Hindlimb muscle (tissue), 1 donor: ENCODE data around the gene TMEM191C. TPM values are rescaled to one million over a fixed set of nuclear protein-coding genes. Genes with fewer than 3 reads are reported as not detected.
"Not testable (repeated sequence)": the region's sequence is repeated elsewhere in the genome, so short reads cannot be mapped to it uniquely, and the experiment has no call there.

Experiments used
- DNase-seq: peaks from one replicate; pipeline ENCODE4 v3.0.0-alpha.2; 2013
- polyA plus RNA-seq: library from polyadenylated mRNA; unstranded; fragments of 120-200 nt; gene quantifications from one replicate; pipeline ENCODE4 v1.2.1, GENCODE V29; 2013; ENCODE audit not compliant: insufficient read length

Gene TMEM191C
- 0.59 TPM for polyA plus RNA-seq

DNA sequence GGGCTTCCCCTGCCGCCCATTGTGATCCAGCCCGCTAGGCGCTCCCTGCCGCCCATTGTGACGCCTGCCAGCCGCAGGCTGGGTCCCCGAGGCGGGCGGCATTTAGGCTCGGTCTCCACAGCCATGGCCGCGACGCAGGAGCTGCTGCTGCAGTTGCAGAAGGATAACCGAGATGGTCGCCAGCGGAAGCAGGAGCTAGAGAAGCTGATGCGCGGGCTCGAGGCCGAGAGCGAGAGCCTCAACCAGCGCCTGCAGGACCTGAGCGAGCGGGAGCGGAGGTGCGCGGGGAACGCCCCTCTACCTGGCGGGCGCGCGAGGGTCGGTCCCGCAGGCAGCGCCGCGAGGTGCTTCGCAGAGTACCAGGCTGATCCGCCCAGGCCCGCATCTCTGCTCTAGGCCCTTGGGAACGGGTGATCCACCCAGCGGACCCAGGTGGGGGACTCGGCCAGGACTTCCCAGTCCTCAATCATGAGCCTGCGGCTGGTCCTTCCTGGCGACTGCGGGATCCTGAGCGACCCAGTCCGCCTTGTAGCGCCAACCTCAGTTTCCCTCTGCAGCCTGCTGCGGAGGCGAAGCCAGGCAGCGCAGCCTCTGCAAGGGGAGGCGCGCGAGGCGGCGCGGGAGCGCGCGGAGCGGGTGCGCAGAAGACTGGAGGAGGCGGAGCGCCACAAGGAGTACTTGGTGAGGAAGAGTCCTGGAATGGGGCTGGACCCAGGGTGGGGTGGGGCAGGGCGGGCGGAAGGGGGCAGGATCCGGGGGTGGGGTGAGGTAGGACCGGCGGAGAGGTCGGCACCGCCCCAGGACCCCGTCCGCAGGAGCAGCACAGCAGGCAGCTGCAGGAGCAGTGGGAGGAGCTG lies at the start of gene TMEM191C:
Gene TMEM191C (plus strand): TSS at position 51 of the 857 bp plus-strand sequence. CDS start 73 bp downstream, at position 124.
- DNase-seq = not testable (repeated sequence)

DNA sequence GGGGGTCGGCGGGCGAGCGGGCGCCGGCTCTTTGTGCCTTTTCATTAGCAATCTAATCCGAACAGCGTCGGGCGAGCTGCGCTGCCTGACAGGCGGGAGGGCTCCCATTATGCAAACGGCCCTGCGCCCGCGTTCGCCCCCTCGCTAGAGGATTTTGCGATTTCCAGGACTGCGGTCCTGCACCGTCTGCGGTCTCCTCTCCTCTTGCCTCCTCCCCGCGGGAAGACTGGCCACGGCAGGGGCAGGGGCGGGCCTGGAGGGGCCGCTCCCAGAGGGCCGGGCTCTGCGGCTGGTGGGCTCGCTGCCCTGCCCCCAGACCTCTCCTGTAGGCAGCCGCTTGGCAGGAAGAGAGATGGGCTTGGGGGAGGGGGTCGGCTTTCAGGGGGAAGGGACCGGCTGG lies 49.3 kb upstream of the TMEM191C start:
- not testable (repeated sequence) for DNase-seq

DNA sequence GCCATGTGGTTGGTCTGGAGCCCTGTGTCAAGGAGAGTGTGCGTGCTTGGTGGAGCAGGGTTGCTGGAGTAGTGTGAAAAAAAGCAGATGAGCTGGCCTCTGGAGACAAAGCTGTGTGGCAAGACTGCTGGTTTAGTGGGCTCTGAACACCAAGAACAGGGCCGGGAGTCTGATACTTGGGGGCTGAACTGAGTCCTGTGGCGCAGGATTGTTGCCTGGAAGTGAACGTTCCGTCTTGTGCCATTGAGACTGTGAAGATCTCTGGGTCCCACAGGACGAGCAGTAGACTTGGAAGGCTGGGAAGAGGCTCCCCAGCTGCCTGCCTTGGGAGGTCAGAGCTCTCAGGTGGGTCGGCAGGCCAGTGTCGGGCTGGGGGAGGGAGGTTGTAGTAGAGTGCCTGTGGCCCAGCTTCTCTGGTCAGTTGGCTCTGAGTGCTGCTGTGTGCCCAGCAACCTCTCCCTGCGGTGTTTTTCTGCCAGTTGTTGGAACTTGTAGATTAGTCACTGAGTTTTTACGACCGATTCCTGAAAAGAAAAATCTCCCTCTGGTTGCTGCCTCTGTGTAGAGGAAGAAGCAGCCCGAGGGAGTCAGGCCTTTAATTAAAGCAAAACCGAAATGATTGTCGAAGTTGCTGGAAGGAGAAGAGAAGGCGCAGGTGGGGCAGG lies 48.1 kb upstream of the TMEM191C start:
- not testable (repeated sequence) for DNase-seq

DNA sequence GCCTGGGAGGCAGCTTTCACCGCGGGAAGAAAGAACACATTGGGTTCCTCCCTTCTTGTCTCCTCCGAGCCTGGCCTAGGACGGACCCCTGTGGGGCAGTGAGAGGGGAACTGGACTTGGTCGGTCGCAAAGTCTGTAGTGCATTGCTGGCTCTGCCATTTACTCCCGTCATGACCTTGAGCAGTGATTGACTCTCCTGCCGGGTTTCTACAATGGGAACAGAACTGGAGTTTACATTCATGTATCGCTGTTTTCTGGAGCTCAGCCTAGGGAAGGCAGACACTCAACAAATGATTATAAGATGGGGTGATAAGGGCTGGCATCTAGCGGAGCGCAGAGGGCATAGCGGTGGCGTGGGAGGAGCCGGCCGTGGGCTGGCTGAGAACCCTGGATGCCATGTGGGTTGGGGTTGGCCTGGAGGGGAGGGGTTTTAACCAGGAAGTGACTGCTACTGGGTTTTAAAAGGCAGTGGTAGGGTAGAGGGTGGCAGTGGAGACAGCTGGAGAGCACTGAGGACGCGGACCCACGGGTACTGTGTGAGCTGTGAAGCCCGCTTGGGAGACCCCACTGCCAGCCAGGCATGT lies 46.9 kb upstream of the TMEM191C start:
- DNase-seq = not testable (repeated sequence)

DNA sequence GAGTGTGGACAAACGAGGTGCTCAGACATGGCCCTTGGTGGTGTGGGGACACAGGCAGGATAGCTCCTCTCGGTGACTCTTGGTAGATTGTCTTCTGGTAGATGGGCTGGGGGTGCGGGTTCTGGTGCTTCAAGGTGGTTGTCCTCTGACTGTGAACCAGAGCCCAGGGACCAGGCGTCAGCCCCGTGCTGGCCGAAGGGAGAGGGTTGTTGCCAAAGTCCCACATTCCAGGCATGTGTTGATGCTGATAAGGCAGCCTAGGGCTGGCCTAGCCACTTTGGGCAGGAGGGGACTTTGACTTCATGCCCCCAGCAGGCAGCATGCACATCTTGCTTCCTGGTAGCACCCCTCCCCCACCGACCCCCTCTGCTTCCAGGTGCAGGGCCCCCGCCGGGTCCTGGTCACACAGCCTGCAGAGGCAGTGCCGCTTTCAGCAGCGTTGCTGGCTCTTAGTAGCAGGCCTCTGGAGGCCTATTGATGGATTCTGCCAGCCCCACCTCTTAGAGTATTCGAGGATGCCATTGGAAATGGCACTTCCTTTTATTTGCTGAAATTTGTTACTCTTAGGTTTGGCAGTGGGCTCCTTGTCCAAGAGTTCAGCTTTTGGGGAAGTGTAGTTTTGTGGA lies 43.0 kb upstream of the TMEM191C start:
- not testable (repeated sequence) for DNase-seq

DNA sequence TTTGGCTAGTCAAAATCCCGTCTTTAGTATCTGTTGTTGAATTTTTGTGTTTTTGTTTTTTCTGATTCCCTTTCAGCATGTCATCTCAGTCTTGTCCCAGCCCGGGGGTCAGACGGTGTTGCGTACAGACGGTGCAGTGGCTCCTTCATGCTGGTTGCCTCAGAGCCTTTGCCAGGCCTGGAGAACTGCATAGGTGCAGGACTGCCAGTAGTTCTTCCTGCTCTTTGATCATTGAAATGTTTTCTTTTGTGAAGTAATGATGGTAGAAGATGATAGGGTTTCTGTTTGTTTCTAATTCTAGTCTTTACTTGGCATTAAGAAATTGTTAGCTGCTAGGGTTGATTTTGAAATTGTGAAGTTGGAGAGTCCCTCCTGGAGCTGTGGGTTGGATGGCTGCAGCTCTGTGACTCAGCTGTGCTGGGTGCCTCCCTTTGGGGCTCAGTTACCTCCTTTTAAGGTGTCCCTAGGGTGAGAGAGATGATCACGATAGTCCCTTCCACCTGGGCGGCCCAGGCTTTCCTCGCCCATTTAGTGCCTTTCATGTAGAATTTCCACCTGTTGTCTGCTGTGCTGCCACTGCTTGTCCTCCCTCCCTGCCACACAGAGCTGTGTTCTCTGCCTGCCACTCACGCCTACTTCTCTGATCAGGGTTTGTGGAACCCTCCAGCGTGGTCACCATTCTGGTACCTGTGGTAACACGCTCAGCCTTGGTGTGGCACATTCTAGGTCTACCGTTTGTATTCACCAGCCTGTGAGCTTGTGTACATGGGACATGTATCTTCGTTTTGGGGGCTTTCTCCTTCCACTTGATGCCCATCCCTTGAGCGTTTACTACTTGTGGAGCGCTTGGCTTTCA lies 32.6 kb upstream of the TMEM191C start:
- not testable (repeated sequence) for DNase-seq

DNA sequence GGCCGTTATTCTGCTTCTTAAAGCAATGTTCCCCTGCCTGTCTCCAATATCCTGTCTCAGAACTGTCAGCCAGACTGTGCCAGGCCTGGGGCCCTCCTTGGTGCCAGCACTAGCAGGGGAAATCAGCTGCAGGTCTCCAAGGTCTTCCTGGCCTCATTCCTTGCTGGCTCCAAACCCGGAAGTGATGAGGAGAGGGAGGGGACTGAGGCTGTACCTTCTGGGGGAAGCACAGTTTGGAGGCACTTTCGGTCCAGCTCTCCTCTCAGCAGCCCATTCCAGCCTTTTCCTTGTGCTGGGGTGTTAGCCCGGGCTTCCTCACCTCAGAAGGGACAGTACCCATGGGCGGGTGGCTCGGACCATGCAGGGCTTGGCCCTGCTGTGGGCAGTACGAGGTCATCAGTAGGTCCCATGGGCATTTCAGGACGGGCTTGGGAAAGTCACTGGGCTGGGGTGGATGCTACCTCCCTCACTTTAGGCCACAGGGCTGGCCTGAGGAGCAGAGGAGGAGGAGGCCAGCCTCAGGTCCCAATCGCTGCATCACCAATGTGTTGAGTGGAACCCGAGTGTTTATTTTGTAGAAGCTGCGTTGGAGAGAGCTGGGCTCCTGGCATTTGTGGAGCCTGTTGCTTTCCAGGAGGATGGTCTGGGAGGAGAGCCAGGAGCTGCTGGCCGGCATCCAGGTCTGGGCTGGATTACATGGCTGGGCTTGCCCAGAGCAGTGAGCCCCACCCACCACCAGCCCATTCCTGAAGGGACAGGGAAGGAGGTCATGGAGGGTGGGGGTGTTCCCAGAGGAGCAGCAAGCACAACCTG lies 31.0 kb upstream of the TMEM191C start:
- DNase-seq = not testable (repeated sequence)

DNA sequence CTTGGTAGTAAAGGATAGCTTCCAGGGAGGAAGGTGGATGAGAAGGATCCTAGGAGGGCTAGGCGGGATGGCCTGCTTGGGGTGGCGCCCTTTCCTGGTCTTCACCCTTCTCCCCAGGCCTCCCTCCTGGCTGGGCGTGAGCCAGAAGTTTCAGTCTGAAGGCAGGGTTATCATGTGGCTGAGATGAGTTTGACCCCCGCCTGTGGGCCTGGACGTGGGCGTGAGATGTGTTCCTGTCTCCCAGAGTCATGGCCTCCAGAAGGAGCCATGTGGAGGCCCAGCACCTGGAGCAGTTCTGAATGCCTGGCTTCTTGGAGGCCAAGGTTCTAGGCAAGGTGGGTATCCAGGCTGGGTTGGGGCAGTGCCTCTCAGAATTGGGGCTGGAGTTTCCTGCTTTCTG lies 29.2 kb upstream of the TMEM191C start:
- not testable (repeated sequence) for DNase-seq

DNA sequence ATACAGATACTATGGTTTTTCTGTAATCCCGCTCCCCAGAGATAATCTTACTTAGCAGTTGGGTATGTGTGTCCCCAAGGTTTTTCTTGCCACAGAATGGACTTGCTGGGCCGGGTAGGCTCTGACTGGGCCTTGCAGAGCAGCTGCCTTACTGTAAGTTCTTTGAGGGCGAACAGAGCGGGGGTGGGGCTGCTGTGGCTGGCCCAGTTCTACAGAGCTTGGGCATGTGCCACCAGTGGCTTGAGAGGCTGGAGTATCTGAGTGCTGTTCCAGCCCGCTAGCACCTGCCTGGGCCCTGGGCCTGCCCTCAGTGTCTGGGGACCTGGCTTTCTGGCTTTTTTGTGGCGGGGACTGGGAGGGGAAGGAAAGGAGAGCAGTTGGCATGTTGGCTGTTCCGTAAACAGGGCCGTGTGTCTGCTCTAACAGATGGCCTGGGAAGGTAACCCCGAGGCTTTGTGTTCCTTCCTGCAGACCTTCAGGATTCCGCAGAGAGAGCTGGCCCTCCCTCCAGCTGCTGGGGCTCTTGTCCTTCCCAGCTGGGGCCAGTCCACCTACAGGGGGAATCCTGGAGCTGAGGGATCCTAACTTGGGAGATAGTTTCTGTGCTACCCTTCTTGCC lies 27.1 kb upstream of the TMEM191C start:
- DNase-seq = not testable (repeated sequence)

DNA sequence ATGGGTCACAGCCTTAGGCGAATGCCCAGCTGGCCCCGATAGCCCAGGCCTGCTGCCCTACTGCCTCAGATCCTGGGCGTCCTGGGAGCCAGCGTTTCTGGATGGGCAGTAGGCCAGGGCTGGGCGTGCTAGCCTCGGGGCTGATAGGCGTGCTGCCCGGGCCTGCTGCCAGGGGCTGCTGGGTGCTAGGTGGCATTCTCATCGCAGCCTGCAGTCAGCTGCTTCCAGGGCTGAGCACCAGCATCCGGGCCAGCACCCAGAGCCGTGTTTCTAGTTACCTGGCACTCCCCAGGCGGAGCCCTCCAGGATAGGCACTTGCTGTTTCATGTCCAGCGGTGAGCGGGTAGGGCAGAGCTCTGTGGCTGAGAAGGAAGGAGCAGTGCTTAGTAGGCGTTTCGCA lies 26.5 kb upstream of the TMEM191C start:
- DNase-seq = not testable (repeated sequence)

DNA sequence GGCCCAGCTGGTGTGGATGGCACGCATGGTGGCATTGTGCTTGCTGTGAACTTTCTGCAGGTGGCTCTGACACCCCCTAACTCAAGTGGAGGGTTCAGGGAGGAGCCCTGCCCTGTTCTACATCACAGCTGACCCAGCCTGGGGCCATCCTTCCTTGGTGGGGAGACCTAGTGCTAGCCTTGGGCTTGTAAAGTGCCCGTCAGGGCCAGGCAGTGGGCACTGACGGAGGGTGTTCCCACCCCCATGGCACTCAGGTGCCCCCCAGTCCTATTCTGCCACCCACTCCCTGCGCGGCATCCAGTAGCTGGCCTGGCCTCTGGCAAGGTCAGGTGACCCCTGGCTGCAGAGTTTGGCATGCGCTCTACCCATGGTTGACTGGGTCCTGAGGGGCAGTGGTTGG lies 26.0 kb upstream of the TMEM191C start:
- DNase-seq = not testable (repeated sequence)

DNA sequence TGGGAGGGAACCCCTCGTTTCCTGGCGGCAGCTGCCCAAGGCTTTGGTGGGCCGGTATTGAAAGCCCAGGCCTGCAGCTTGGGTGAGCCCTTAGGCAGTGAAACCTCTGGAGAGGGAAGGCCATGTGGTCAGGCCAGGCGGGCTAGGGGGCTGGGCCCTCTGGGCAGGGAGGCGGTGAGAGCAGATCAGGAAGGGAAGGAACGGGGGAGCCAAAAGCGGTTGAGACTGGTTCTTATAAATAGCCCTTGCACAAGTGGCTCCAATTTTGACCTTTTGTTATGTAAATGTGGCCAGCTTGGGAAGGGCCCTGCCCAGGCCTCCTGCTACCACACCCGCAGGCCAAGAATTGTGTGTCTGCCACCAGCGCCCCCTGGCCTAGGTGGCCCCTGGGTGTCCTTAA lies 25.1 kb upstream of the TMEM191C start:
- DNase-seq = not testable (repeated sequence)

DNA sequence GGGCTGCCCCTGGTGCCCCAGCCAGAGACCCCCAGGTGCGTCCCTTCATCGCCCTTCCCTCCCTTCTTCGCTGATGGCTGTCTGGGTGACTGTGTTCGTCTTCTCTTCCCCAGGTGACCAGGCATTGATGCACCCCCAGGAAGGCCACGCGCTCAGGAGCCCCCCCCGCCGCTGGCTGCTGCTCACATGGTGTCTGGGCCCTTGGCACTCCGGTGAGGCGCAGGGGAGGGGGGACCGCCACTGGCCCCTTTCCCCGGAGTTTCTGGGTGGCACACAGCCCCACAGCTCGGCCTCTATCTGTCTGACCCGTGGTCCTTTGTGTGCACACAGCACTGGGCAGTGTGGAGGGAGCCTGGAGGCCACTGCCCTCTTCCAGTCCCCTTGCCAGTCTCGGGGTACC lies 24.5 kb upstream of the TMEM191C start:
- DNase-seq = not testable (repeated sequence)

DNA sequence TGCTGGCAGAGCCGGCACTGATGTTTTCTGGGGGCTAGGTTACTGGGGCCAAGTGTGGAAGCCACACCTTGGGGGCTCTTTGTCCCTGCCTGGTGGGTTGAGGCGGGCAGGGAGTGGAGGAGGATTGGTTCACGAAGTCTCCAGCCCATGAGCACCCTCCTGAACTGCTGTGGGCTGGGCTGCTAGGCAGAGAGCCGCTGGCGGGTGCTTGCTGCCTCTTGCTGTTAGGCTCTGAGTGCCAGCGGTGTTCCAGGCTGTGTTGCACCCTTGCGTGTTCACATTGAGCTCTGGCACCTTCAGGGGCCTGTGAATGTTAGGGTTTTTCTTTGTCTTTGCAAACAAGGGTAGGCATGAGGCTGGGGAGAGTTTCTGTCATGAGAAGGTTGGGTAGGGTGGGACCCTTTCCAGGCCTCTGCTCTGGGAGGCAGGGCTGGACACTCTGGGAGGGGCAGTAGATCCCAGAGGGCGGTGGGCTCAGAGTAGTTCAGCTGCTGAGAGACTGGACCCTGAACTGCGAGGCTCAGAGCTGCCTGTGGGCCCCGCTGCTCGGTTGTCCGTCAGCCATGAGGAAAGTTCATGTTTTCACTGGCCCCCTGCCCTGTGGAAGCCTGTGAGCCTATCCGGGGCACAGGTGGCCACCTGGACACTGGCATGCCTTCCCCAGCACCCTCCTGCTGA lies 24.0 kb upstream of the TMEM191C start:
- no peak for DNase-seq

DNA sequence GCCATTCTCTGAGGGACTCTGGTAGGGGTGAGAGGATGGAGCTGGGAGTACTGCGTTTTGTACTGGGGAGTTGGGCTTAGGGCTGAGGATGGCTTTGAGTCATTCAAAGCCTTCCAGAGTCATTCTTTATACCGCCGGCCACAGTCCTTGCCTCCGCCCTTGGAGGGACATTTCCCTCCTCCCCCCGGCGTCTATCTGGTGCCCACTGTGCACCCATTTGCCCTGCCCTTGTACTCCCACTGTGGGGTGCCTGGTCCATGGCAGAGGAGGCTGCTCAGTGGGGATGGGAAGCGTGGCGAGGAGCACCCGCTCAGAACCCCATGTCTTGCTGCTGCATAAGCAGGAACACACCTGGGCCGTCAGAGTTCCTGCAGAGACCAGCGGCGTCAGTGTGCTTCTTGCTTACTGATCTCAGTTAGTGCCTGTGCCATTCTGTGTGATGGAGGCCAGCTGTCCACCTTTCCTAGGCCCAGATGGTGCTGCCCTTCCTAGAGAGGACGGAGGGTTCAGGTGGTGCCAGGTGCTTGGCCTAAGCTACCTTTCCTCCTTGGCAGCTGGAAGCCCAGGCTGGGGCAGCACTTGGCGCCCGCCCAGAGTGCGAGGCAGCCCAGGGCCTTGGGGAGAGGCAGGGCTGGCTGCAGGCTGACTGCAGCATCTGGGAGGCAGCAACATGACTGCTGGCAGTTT lies 23.3 kb upstream of the TMEM191C start:
- DNase-seq = no peak

DNA sequence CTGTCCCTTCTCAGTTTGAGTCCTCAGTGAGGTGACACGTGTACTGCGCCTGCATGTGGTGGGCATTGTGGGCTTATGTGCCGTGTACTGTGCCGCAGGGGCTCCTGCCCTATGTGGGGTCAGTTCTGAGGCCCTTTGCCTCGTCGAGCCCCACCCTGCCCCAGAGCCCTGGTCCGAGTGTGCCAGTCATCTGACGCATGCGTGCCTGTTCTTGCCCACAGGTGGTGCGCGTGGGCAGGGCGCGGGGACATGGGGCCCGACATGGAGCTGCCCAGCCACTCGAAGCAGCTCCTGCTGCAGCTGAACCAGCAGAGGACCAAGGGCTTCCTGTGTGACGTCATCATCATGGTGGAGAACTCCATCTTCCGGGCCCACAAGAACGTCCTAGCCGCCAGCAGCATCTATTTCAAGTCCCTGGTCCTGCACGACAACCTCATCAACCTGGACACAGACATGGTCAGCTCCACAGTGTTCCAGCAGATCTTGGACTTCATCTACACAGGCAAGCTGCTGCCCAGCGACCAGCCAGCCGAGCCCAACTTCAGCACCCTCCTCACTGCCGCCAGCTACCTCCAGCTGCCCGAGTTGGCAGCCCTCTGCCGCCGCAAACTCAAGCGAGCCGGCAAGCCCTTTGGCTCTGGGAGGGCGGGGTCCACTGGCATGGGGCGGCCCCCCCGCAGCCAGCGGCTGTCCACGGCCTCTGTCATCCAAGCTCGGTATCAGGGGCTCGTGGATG lies 22.3 kb upstream of the TMEM191C start:
- DNase-seq = no peak

DNA sequence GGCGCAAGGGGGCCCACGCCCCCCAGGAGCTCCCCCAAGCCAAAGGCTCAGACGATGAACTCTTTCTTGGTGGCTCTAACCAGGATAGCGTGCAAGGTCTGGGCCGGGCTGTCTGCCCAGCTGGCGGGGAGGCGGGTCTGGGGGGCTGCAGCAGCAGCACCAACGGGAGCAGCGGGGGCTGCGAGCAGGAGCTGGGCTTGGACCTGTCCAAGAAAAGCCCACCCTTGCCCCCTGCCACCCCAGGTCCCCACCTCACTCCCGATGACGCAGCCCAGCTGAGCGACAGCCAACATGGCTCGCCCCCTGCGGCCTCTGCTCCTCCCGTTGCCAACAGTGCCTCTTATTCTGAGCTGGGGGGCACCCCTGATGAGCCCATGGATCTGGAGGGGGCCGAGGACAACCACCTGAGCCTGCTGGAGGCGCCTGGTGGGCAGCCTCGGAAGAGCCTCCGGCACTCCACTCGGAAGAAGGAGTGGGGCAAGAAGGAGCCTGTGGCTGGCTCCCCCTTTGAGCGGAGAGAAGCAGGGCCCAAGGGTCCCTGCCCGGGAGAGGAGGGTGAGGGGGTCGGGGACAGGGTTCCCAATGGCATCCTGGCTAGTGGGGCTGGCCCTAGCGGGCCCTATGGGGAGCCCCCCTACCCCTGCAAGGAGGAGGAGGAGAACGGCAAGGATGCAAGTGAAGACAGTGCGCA lies 21.6 kb upstream of the TMEM191C start:
- DNase-seq = no peak
